ENCODE data around the gene ABCC12. TPM values are rescaled to one million over a fixed set of nuclear protein-coding genes. Genes with fewer than 3 reads are reported as not detected.

The ABCC12 gene
- total and polyA plus RNA-seq, 10 of the 15 experiments (the other 5 are each of a cell fraction or from before 2014, with no cell fraction given), result 0.02 to 0.03 (median 0.03) TPM; not detected in 6

DNA sequence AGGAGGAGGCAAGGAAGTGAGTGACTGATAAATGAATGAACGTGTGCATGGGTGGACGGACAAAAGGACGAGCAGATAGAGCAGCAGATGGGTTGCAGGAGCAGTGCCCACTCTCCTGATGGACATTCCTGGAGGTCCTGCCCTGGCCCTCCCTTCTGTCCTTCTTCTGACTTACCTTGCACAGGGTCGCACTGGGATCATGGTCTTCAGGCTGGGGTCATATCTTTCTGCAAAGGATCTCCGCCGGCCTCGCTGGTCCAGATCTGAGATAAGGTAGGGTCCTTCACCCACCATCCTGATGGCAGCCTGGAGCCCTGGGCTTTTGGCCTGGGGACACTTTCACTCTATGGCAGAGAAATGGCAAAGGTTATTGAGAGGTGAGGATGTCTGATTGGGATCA lies 9.7 kb downstream of the ABCC12 start (continued):
- TF ChIP-seq, protein P1, sequence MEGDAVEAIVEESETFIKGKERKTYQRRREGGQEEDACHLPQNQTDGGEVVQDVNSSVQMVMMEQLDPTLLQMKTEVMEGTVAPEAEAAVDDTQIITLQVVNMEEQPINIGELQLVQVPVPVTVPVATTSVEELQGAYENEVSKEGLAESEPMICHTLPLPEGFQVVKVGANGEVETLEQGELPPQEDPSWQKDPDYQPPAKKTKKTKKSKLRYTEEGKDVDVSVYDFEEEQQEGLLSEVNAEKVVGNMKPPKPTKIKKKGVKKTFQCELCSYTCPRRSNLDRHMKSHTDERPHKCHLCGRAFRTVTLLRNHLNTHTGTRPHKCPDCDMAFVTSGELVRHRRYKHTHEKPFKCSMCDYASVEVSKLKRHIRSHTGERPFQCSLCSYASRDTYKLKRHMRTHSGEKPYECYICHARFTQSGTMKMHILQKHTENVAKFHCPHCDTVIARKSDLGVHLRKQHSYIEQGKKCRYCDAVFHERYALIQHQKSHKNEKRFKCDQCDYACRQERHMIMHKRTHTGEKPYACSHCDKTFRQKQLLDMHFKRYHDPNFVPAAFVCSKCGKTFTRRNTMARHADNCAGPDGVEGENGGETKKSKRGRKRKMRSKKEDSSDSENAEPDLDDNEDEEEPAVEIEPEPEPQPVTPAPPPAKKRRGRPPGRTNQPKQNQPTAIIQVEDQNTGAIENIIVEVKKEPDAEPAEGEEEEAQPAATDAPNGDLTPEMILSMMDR (IDR thresholded peaks at IDR 0.05 in 2 of 3, conservative IDR thresholded peaks at IDR 0.05 in 1 of 3; ENCODE audit: control insufficient read depth in 2 of 3, extremely low read depth in 1 of 3, insufficient read depth in 1 of 3, low read depth in 3 of 3, low read length in 3 of 3), result no peak
- TF ChIP-seq CHD4 (IDR thresholded peaks at IDR 0.05), result no peak
- no peak for TF ChIP-seq GABPA (IDR thresholded peaks at IDR 0.05; ENCODE audit: low read depth)
- TF ChIP-seq SP1 (IDR thresholded peaks at IDR 0.05; ENCODE audit: low read depth, low read length), result no peak
- TF ChIP-seq HDAC6 (IDR thresholded peaks at IDR 0.05; ENCODE audit: unreplicated experiment), result no peak
- no peak for TF ChIP-seq KDM1A (IDR thresholded peaks at IDR 0.05; ENCODE audit: borderline replicate concordance)
- no peak for TF ChIP-seq RFX5 (IDR thresholded peaks at IDR 0.05; ENCODE audit: low read depth, low read length)
- no peak for TF ChIP-seq JUNB (IDR thresholded peaks at IDR 0.05)
- no peak for TF ChIP-seq ZBED1 (IDR thresholded peaks at IDR 0.05; ENCODE audit: borderline replicate concordance)
- TF ChIP-seq, protein P2, sequence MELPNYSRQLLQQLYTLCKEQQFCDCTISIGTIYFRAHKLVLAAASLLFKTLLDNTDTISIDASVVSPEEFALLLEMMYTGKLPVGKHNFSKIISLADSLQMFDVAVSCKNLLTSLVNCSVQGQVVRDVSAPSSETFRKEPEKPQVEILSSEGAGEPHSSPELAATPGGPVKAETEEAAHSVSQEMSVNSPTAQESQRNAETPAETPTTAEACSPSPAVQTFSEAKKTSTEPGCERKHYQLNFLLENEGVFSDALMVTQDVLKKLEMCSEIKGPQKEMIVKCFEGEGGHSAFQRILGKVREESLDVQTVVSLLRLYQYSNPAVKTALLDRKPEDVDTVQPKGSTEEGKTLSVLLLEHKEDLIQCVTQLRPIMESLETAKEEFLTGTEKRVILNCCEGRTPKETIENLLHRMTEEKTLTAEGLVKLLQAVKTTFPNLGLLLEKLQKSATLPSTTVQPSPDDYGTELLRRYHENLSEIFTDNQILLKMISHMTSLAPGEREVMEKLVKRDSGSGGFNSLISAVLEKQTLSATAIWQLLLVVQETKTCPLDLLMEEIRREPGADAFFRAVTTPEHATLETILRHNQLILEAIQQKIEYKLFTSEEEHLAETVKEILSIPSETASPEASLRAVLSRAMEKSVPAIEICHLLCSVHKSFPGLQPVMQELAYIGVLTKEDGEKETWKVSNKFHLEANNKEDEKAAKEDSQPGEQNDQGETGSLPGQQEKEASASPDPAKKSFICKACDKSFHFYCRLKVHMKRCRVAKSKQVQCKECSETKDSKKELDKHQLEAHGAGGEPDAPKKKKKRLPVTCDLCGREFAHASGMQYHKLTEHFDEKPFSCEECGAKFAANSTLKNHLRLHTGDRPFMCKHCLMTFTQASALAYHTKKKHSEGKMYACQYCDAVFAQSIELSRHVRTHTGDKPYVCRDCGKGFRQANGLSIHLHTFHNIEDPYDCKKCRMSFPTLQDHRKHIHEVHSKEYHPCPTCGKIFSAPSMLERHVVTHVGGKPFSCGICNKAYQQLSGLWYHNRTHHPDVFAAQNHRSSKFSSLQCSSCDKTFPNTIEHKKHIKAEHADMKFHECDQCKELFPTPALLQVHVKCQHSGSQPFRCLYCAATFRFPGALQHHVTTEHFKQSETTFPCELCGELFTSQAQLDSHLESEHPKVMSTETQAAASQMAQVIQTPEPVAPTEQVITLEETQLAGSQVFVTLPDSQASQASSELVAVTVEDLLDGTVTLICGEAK (IDR thresholded peaks at IDR 0.05; ENCODE audit: borderline replicate concordance), result no peak
- TF ChIP-seq CEBPB (IDR thresholded peaks at IDR 0.05; ENCODE audit: borderline replicate concordance in 1 of 2, low read depth in 2 of 2, low read length in 2 of 2), result no peak
- no peak for TF ChIP-seq CBFB (IDR thresholded peaks at IDR 0.05; ENCODE audit: low read depth)
- no peak for TF ChIP-seq MYC (IDR thresholded peaks at IDR 0.05; ENCODE audit: insufficient read depth, insufficient read length, insufficient replicate concordance, low read length, severe bottlenecking)

Data from GM12878 (cell line).